Smooth muscle cell (in vitro differentiated cells): ENCODE data around the gene FXYD6. TPM values are rescaled to one million over a fixed set of nuclear protein-coding genes. Genes with fewer than 3 reads are reported as not detected.
A peak's percentile ranks its signal among the peaks of the same experiment; 100 is the strongest.

Source experiments
- DNase-seq: peaks from one replicate; lab custom pipeline; 2025; ENCODE audit not compliant: unreplicated experiment; lab: John Stamatoyannopoulos, UW
- H2AFZ ChIP-seq: fragments of 200-600 bp; sonication (generic); 2 replicates; pipeline ENCODE4 v1.6.0; 2016; ENCODE audit warnings: antibody characterized with exemption, low read depth, mild to moderate bottlenecking
- H3F3A ChIP-seq: fragments of 200-600 bp; sonication (generic); 2 replicates; pipeline ENCODE4 v1.6.0; 2017; ENCODE audit warnings: antibody characterized with exemption, low read depth
- H3K27ac ChIP-seq: fragments of 200-600 bp; sonication (generic); 2 replicates; pipeline ENCODE4 v1.5.1; 2016; ENCODE audit warnings: low read depth, mild to moderate bottlenecking
- H3K27me3 ChIP-seq: fragments of 200-600 bp; sonication (generic); 2 replicates; pipeline ENCODE4 v1.6.1; 2016; ENCODE audit warnings: low read depth, mild to moderate bottlenecking
- H3K36me3 ChIP-seq: fragments of 200-600 bp; sonication (generic); 2 replicates; pipeline ENCODE4 v1.5.1; 2016; ENCODE audit warnings: low read depth
- H3K4me1 ChIP-seq: fragments of 200-600 bp; sonication (generic); 2 replicates; pipeline ENCODE4 v1.5.1; 2016; ENCODE audit warnings: low read depth
- H3K4me2 ChIP-seq: fragments of 200-600 bp; sonication (generic); 2 replicates; pipeline ENCODE4 v1.6.0; 2016; ENCODE audit warnings: mild to moderate bottlenecking
- H3K4me3 ChIP-seq: fragments of 200-600 bp; sonication (generic); 2 replicates; pipeline ENCODE4 v1.5.1; 2016; ENCODE audit warnings: mild to moderate bottlenecking
- H3K79me2 ChIP-seq: fragments of 200-600 bp; sonication (generic); 2 replicates; pipeline ENCODE4 v1.6.0; 2016; ENCODE audit warnings: low read depth, mild to moderate bottlenecking
- H3K9ac ChIP-seq: fragments of 200-600 bp; sonication (generic); 2 replicates; pipeline ENCODE4 v1.6.0; 2016; ENCODE audit warnings: low read depth
- H3K9me3 ChIP-seq: fragments of 200-600 bp; sonication (generic); replicated peaks from 2 replicates; pipeline ENCODE4 v1.5.1; 2016; ENCODE audit warnings: low read depth
- H4K20me1 ChIP-seq: fragments of 200-600 bp; sonication (generic); 2 replicates; pipeline ENCODE4 v1.6.0; 2016; ENCODE audit warnings: low read depth
- WGBS: methylation state at CpG from one replicate; pipeline ENCODE4 v1.1.7; 2016; ENCODE audit warnings: low lambda C conversion rate; 5-methylcytosine and 5-hydroxymethylcytosine counted together
- polyA plus RNA-seq: library from polyadenylated mRNA; unstranded; fragments of >200 nt; fragmentation: Nextera tagmentation; extraction: Ambion mirVana; gene quantifications from 2 replicates; pipeline ENCODE4 v1.2.1, GENCODE V29; 2016
- total RNA-seq: library from RNA; depleted of rRNA; stranded (reverse); fragments of >200 nt; gene quantifications from 2 replicates; pipeline ENCODE4 v1.2.3, GENCODE V29; 2014
- TF ChIP-seq, protein P1 (sequence below): fragments of 200-600 bp; sonication (generic); IDR thresholded peaks from 2 replicates; pipeline ENCODE4 v1.5.1; 2017; ENCODE audit warnings: borderline replicate concordance, mild to moderate bottlenecking, antibody characterized with exemption; ENCODE audit not compliant: insufficient read depth, poor library complexity, severe bottlenecking

Gene FXYD6
- total and polyA plus RNA-seq, 2 experiments from 2014 or later, result 27.7 to 84.5 TPM

DNA sequence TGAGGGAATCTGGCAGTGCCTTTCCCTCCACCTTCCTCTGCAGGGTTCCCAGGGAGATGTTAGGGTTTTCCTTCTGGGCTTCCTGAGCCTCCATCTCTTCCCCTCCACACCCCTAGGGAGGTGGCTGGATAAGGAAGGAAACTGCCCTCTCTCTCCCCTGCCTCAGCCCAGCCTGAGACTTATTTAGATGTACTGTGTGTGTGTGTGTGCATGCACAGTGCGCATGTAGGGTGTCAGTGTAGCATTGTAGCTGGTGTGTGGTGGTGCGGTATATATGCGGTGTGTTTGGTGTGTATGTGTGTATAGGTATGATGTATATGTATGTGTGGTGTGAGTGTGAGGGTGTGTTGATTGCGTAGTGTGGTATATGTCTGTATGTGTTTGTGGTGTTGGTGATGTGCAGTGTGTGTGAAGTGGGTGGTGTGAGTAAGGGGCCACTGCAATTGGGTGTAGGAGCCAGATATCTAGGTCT, 1.5 kb downstream of the FXYD6 start:
- TF ChIP-seq, protein P1, sequence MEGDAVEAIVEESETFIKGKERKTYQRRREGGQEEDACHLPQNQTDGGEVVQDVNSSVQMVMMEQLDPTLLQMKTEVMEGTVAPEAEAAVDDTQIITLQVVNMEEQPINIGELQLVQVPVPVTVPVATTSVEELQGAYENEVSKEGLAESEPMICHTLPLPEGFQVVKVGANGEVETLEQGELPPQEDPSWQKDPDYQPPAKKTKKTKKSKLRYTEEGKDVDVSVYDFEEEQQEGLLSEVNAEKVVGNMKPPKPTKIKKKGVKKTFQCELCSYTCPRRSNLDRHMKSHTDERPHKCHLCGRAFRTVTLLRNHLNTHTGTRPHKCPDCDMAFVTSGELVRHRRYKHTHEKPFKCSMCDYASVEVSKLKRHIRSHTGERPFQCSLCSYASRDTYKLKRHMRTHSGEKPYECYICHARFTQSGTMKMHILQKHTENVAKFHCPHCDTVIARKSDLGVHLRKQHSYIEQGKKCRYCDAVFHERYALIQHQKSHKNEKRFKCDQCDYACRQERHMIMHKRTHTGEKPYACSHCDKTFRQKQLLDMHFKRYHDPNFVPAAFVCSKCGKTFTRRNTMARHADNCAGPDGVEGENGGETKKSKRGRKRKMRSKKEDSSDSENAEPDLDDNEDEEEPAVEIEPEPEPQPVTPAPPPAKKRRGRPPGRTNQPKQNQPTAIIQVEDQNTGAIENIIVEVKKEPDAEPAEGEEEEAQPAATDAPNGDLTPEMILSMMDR, result no peak
- no peaks in the 10 kb centered on the region for H3F3A ChIP-seq
- no peak overlapping the region for H3K9ac ChIP-seq
- WGBS, result 98% methylated on average over 4 of the region's 4 CpGs
- H3K27me3 ChIP-seq, result no peaks in the 10 kb centered on the region
- peaks cover 8% of the 10 kb centered on the region for H4K20me1 ChIP-seq
- no peak overlapping the region for H2AFZ ChIP-seq
- no peak overlapping the region for H3K27ac ChIP-seq
- no peaks in the 10 kb centered on the region for H3K79me2 ChIP-seq
- no peaks in the 10 kb centered on the region for H3K9me3 ChIP-seq
- H3K36me3 ChIP-seq, result no peaks in the 10 kb centered on the region
- peaks cover 19% of the 10 kb centered on the region for H3K4me1 ChIP-seq
- DNase-seq, result no peak
- H3K4me2 ChIP-seq, result peak overlapping the region; percentile 88
- no peak overlapping the region for H3K4me3 ChIP-seq

DNA sequence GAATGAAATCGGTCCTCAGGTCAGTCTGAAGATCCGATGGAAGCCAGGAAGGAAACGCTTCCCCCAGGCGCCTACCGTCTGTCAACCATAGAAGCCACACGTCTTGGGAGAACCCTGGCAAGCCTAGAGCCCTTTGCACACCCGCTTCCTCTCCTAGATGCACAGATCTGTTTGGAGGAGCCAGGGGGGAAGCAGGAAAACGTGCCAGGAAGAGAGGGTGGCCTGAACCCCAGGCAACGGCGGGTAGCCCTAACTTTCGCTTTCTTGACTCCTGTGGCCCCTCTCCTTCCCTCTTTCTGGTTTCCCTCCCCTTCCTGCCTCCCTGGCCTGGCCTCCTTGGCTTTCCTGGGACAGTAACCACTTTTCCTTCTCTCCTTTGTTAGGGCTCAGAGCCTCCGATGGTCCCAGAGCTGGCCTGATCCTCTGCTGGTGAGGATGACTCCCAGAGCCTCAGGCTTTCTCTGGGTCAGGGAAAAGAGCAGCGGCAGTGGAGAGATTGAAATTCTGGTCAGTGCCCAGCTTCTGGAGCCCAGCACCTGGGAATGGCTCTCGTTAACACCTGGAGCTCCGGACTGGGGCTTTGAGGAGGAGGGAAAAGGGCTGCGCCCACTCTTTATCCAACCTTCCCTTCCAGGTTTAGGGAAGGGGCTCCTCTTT, 2.1 kb downstream of the FXYD6 start:
- H3K27me3 ChIP-seq, result no peaks in the 10 kb centered on the region
- peaks cover 25% of the 10 kb centered on the region for H3K4me1 ChIP-seq
- DNase-seq, result no peak
- no peak overlapping the region for H2AFZ ChIP-seq
- TF ChIP-seq, protein P1, result no peak
- WGBS, result 65% methylated on average over 16 of the region's 16 CpGs
- peak overlapping the region; percentile 88 for H3K4me2 ChIP-seq
- H3K36me3 ChIP-seq, result no peaks in the 10 kb centered on the region
- H3K4me3 ChIP-seq, result no peak overlapping the region
- H3K79me2 ChIP-seq, result no peaks in the 10 kb centered on the region
- H3K9ac ChIP-seq, result no peak overlapping the region
- peaks cover 11% of the 10 kb centered on the region for H4K20me1 ChIP-seq
- H3K9me3 ChIP-seq, result no peaks in the 10 kb centered on the region
- H3F3A ChIP-seq, result no peaks in the 10 kb centered on the region
- H3K27ac ChIP-seq, result no peak overlapping the region

DNA sequence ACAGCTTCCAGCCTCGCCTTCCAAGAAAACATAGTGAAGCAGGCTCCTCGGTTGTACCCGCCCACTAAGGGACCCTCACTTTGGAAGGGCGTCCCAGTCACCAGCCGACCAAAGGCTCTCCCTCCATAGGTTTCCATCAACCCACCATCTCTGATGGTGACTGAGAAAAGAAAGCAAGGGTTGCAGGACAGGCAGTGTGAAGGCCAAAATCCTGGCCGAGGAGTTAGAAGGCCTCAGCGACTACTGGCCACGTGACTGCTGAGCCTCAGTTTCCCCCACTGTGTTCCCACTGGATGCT, 2.7 kb downstream of the FXYD6 start:
- Histone ChIP-seq H3K79me2 (no peaks in the 10 kb centered on the region), H3K4me2 (no peak overlapping the region), H2AFZ (no peak overlapping the region), H3K4me1 (peaks cover 31% of the 10 kb centered on the region), H3K27ac (no peak overlapping the region), H3K36me3 (no peaks in the 10 kb centered on the region), H3K27me3 (no peaks in the 10 kb centered on the region), H3K4me3 (no peak overlapping the region), H4K20me1 (peaks cover 17% of the 10 kb centered on the region), H3F3A (no peaks in the 10 kb centered on the region), H3K9me3 (no peaks in the 10 kb centered on the region), H3K9ac (no peak overlapping the region)
- TF ChIP-seq, protein P1, result no peak
- WGBS, result 91% methylated on average over 8 of the region's 8 CpGs
- DNase-seq, result no peak
